Ovary (tissue), 3 donors: Measurements from ENCODE around the gene ZNFX1.

Experiments used
- POLR2A ChIP-seq: fragments of 450-650 bp; IDR thresholded peaks from one replicate; pipeline ENCODE4 v1.6.1; 2017; ENCODE audit warnings: antibody characterized with exemption, mild to moderate bottlenecking, moderate library complexity
- TF ChIP-seq, protein P1 (sequence below), 3 donors: fragments of 450-650 bp in 2 of 3; fragments of 200-600 bp in 1 of 3; IDR thresholded peaks; one replicate each; pipeline versions ENCODE4 v1.5.1 to v1.8.0; 2016 to 2022; ENCODE audit warnings: antibody characterized with exemption in 3 of 3, mild to moderate bottlenecking in 1 of 3
- donor health status: DM: no; HTN: no; CAD: no.

DNA sequence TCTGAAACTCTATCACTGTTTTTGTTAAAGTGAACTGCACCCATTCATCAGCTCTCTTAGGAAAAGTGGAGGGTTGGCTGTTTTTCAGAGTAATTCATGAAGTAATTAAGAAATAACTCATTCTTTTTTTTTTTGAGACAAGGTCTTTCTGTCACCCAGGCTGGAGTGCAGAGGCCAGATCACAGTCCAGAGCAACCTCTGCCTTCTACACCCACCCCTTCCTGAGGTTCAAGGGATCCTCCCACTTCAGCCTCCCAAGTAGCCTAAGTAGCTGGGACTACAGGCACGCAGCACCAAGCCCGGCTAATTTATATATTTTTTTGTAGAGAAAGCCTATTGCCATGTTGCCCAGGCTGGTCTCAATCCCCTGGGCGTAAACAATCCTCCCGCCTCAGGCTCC, 2.6 kb downstream of the ZNFX1 start:
- TF ChIP-seq POLR2A, result no peak
- TF ChIP-seq, protein P1, sequence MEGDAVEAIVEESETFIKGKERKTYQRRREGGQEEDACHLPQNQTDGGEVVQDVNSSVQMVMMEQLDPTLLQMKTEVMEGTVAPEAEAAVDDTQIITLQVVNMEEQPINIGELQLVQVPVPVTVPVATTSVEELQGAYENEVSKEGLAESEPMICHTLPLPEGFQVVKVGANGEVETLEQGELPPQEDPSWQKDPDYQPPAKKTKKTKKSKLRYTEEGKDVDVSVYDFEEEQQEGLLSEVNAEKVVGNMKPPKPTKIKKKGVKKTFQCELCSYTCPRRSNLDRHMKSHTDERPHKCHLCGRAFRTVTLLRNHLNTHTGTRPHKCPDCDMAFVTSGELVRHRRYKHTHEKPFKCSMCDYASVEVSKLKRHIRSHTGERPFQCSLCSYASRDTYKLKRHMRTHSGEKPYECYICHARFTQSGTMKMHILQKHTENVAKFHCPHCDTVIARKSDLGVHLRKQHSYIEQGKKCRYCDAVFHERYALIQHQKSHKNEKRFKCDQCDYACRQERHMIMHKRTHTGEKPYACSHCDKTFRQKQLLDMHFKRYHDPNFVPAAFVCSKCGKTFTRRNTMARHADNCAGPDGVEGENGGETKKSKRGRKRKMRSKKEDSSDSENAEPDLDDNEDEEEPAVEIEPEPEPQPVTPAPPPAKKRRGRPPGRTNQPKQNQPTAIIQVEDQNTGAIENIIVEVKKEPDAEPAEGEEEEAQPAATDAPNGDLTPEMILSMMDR (IDR thresholded peaks at IDR 0.05), result no peak
